Natural killer cell treated with Interleukin-12 subunit alpha and Interleukin-12 subunit beta and Interleukin-15 and Interleukin-18, amount 100 ng/mL, for 72 hours (primary cell): ENCODE measurements around the gene CTNNA1. TPM values are rescaled to one million over a fixed set of nuclear protein-coding genes. Genes with fewer than 3 reads are reported as not detected.
"Not testable (repeated sequence)": the region's sequence is repeated elsewhere in the genome, so short reads cannot be mapped to it uniquely, and the experiment has no call there.

Experiments
- ATAC-seq, 2 donors: fragments of 150-1000 bp; cut with Tn5 transposase in 1 of 2; sonication (Bioruptor Pico), chemical (Tn5 transposase) in 1 of 2; 2 replicates each; pipeline ENCODE4 v1.10.0; 2021
- DNase-seq: peaks from one replicate; pipeline ENCODE4 v3.0.0; 2022; ENCODE audit warnings: low spot score
- H3K27ac Mint-ChIP-seq, 2 donors: 1 replicate in 1 of 2; 2 replicates in 1 of 2; pipeline ENCODE4 v1.8.0; 2022; ENCODE audit warnings: mixed read lengths in 2 of 2, mild to moderate bottlenecking in 1 of 2, moderate library complexity in 1 of 2
- H3K27me3 Mint-ChIP-seq, 2 donors: 1 replicate in 1 of 2; 2 replicates in 1 of 2; pipeline ENCODE4 v1.8.0; 2022; ENCODE audit warnings: mixed read lengths in 2 of 2
- H3K36me3 Mint-ChIP-seq: one replicate; pipeline ENCODE4 v1.8.0; 2022; ENCODE audit warnings: mixed read lengths
- H3K4me1 Mint-ChIP-seq, 2 donors: 1 replicate in 1 of 2; 2 replicates in 1 of 2; pipeline ENCODE4 v1.8.0; 2022; ENCODE audit warnings: low read depth in 2 of 2, mixed read lengths in 2 of 2, mild to moderate bottlenecking in 1 of 2
- H3K4me3 Mint-ChIP-seq: one replicate; pipeline ENCODE4 v1.8.0; 2022; ENCODE audit warnings: mixed read lengths
- H3K9me3 Mint-ChIP-seq: 2 replicates; pipeline ENCODE4 v1.8.0; 2022; ENCODE audit warnings: mixed read lengths
- total RNA-seq, 2 donors: library from RNA; stranded (reverse); gene quantifications; one replicate each; pipeline ENCODE4 v1.2.3, GENCODE V29; 2022

CTNNA1 gene
- 10 to 100 TPM; 50.6 to 65.8 TPM for total RNA-seq

GRCh38 chr5:138752951-138753793, at the start of gene CTNNA1:
Gene CTNNA1, plus strand, starts transcription at chr5:138753425. Its CDS starts 28,500 bp downstream, at chr5:138781925.
- no peaks in the 10 kb centered on the region for H3K9me3 Mint-ChIP-seq
- ATAC-seq = peak; percentile 87 to 89
- peaks cover 16 to 19% of the 10 kb centered on the region in 2 donors for H3K4me1 Mint-ChIP-seq
- H3K4me3 Mint-ChIP-seq = peak within 1 kb of the TSS; percentile 74
- H3K36me3 Mint-ChIP-seq = peaks cover 4% of the 10 kb centered on the region
- DNase-seq = peak; percentile 70
- H3K27ac Mint-ChIP-seq = peak within 1 kb of the TSS; percentile 0 to 48
- H3K27me3 Mint-ChIP-seq = peaks cover 0 to 21% of the 10 kb centered on the region in 2 donors

GRCh38 chr5:138703777-138704176, 49.4 kb upstream of the CTNNA1 start:
- H3K4me1 Mint-ChIP-seq, H3K36me3 Mint-ChIP-seq, ATAC-seq, DNase-seq, H3K4me3 Mint-ChIP-seq, H3K27ac Mint-ChIP-seq, H3K9me3 Mint-ChIP-seq: not testable (repeated sequence)
- H3K27me3 Mint-ChIP-seq = peaks cover 35 to 37% of the 10 kb centered on the region in 2 donors

GRCh38 chr5:138705007-138705406, 48.2 kb upstream of the CTNNA1 start:
- no peaks in the 10 kb centered on the region for H3K36me3 Mint-ChIP-seq
- DNase-seq (no peak), ATAC-seq (no peak)
- no peak overlapping the region for H3K27ac Mint-ChIP-seq
- H3K4me1 Mint-ChIP-seq = no peaks in the 10 kb centered on the region
- no peaks in the 10 kb centered on the region for H3K9me3 Mint-ChIP-seq
- H3K27me3 Mint-ChIP-seq = peaks cover 31 to 37% of the 10 kb centered on the region in 2 donors
- no peak overlapping the region for H3K4me3 Mint-ChIP-seq

GRCh38 chr5:138705567-138705966, 47.7 kb upstream of the CTNNA1 start:
- DNase-seq (no peak), ATAC-seq (no peak)
- Mint-ChIP-seq H3K27me3 (peaks cover 27 to 32% of the 10 kb centered on the region in 2 donors), H3K4me1 (no peaks in the 10 kb centered on the region), H3K9me3 (no peaks in the 10 kb centered on the region), H3K4me3 (no peak overlapping the region), H3K27ac (no peak overlapping the region), H3K36me3 (no peaks in the 10 kb centered on the region)

GRCh38 chr5:138706655-138707480, 46.4 kb upstream of the CTNNA1 start:
- Mint-ChIP-seq H3K27ac (no peak overlapping the region), H3K4me3 (no peak overlapping the region), H3K9me3 (no peaks in the 10 kb centered on the region), H3K4me1 (no peaks in the 10 kb centered on the region), H3K36me3 (no peaks in the 10 kb centered on the region), H3K27me3 (peaks cover 19 to 21% of the 10 kb centered on the region in 2 donors)
- DNase-seq = no peak
- ATAC-seq = no peak

GRCh38 chr5:138708791-138709190, 44.4 kb upstream of the CTNNA1 start:
- Mint-ChIP-seq H3K27me3 (peaks cover 18 to 20% of the 10 kb centered on the region in 2 donors), H3K4me1 (no peaks in the 10 kb centered on the region), H3K4me3 (no peak overlapping the region)

GRCh38 chr5:138709202-138709601, 44.0 kb upstream of the CTNNA1 start:
- H3K9me3 Mint-ChIP-seq = no peaks in the 10 kb centered on the region
- no peaks in the 10 kb centered on the region for H3K36me3 Mint-ChIP-seq
- no peak overlapping the region for H3K27ac Mint-ChIP-seq
- H3K27me3 Mint-ChIP-seq = peaks cover 18 to 20% of the 10 kb centered on the region in 2 donors
- H3K4me3 Mint-ChIP-seq = no peak overlapping the region
- no peak for ATAC-seq
- no peak for DNase-seq
- no peaks in the 10 kb centered on the region for H3K4me1 Mint-ChIP-seq

More at GRCh38 chr5:138708791-138709190, 44.4 kb upstream of the CTNNA1 start:
- DNase-seq (no peak), ATAC-seq (no peak)
- Mint-ChIP-seq H3K27ac (no peak overlapping the region), H3K9me3 (no peaks in the 10 kb centered on the region), H3K36me3 (no peaks in the 10 kb centered on the region)

GRCh38 chr5:138711087-138711486, 42.1 kb upstream of the CTNNA1 start:
- DNase-seq = no peak
- Mint-ChIP-seq H3K4me3 (no peak overlapping the region), H3K4me1 (no peaks in the 10 kb centered on the region), H3K36me3 (no peaks in the 10 kb centered on the region), H3K27ac (no peak overlapping the region), H3K27me3 (peaks cover 18 to 24% of the 10 kb centered on the region in 2 donors), H3K9me3 (no peaks in the 10 kb centered on the region)
- no peak for ATAC-seq

GRCh38 chr5:138711811-138712210, 41.4 kb upstream of the CTNNA1 start:
- Mint-ChIP-seq H3K9me3 (no peaks in the 10 kb centered on the region), H3K27me3 (peaks cover 17 to 18% of the 10 kb centered on the region in 2 donors), H3K4me3 (no peak overlapping the region), H3K27ac (no peak overlapping the region), H3K36me3 (no peaks in the 10 kb centered on the region), H3K4me1 (no peaks in the 10 kb centered on the region)
- ATAC-seq (no peak), DNase-seq (no peak)

- ATAC-seq (no peak), DNase-seq (no peak)
- Mint-ChIP-seq H3K36me3 (no peaks in the 10 kb centered on the region), H3K27me3 (peaks cover 17 to 18% of the 10 kb centered on the region in 2 donors), H3K27ac (no peak overlapping the region), H3K4me3 (no peak overlapping the region), H3K9me3 (no peaks in the 10 kb centered on the region), H3K4me1 (no peaks in the 10 kb centered on the region)
Measured at GRCh38 chr5:138712324-138712723, 40.9 kb upstream of the CTNNA1 start.

GRCh38 chr5:138712791-138713190, 40.4 kb upstream of the CTNNA1 start:
- no peaks in the 10 kb centered on the region for H3K9me3 Mint-ChIP-seq
- ATAC-seq (no peak), DNase-seq (no peak)
- peaks cover 17 to 18% of the 10 kb centered on the region in 2 donors for H3K27me3 Mint-ChIP-seq
- no peaks in the 10 kb centered on the region for H3K36me3 Mint-ChIP-seq
- H3K27ac Mint-ChIP-seq = no peak overlapping the region
- H3K4me3 Mint-ChIP-seq = no peak overlapping the region
- no peaks in the 10 kb centered on the region for H3K4me1 Mint-ChIP-seq

- Mint-ChIP-seq H3K27ac (no peak overlapping the region), H3K27me3 (peaks cover 16 to 17% of the 10 kb centered on the region in 2 donors), H3K4me3 (no peak overlapping the region), H3K9me3 (no peaks in the 10 kb centered on the region), H3K4me1 (no peaks in the 10 kb centered on the region), H3K36me3 (no peaks in the 10 kb centered on the region)
- DNase-seq (no peak), ATAC-seq (no peak)
Measured at GRCh38 chr5:138713247-138713646, 40.0 kb upstream of the CTNNA1 start.

- no peak for DNase-seq
- H3K4me3 Mint-ChIP-seq = no peak overlapping the region
- ATAC-seq = no peak
- no peaks in the 10 kb centered on the region for H3K36me3 Mint-ChIP-seq
- no peaks in the 10 kb centered on the region for H3K4me1 Mint-ChIP-seq
- H3K27ac Mint-ChIP-seq = no peak overlapping the region
- no peaks in the 10 kb centered on the region for H3K9me3 Mint-ChIP-seq
- peaks cover 11 to 15% of the 10 kb centered on the region in 2 donors for H3K27me3 Mint-ChIP-seq
Measured at GRCh38 chr5:138714694-138715093, 38.5 kb upstream of the CTNNA1 start.

GRCh38 chr5:138715931-138716432, 37.2 kb upstream of the CTNNA1 start:
- H3K4me1 Mint-ChIP-seq, H3K4me3 Mint-ChIP-seq, H3K9me3 Mint-ChIP-seq, DNase-seq, ATAC-seq, H3K36me3 Mint-ChIP-seq, H3K27ac Mint-ChIP-seq: not testable (repeated sequence)
- peaks cover 11 to 15% of the 10 kb centered on the region in 2 donors for H3K27me3 Mint-ChIP-seq
